ENCODE data around the gene ZNF41.
"Not testable (repeated sequence)": the region's sequence is repeated elsewhere in the genome, so short reads cannot be mapped to it uniquely, and the experiment has no call there.

ZNF41 gene

DNA sequence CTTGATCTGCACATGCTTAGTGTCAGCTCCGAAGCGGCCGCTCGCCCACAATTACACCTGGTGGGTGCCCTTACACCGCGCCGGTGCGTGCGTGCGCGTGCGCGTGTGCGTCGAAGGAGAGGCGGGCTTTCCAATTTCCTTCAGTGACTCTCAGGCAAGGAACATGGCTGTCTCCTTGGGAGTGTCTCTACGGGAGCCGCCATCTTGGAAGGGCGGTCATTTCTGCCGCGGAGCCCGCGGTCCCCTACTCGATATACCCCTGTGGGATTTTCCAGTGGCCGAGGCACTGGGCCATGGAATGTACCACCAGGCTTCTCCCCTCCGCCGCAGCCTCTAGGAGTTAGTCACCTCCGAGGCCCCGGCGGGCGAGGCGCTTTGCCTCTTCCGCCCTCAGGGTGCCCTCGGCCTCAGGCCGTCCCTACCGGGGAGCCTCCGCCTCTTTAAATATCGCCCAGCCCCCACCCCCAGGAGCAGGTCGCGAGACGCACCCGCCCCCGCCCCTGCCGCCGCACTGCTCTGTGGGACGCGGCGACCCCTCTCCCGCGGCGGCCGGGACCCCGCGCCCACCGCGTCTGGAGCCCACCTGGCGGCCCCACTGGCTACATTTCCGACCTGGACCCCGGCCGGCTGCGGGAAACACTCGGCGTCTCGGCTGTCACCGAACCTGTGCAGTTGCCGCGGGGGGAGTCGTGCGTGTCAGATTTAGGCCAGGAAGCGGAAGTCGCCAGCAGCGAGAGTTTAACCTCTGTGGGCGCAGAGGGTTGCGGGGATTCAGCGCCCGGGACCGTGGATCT is at the start of gene ZNF41:
Gene ZNF41 (minus strand): TSS at position 711 of the 794 bp plus-strand sequence. CDS start 15,741 bp downstream, outside the sequence.
- DNase-seq, result peak; percentile 81

- no peak for DNase-seq
Observed at GRCh38 chrX:47530049-47530448, 47.0 kb upstream of the ZNF41 start.

GRCh38 chrX:47529548-47529947 is 46.5 kb upstream of the ZNF41 start:
- DNase-seq, result no peak

- no peak for DNase-seq
Observed at GRCh38 chrX:47523713-47524166, 40.7 kb upstream of the ZNF41 start.

DNA sequence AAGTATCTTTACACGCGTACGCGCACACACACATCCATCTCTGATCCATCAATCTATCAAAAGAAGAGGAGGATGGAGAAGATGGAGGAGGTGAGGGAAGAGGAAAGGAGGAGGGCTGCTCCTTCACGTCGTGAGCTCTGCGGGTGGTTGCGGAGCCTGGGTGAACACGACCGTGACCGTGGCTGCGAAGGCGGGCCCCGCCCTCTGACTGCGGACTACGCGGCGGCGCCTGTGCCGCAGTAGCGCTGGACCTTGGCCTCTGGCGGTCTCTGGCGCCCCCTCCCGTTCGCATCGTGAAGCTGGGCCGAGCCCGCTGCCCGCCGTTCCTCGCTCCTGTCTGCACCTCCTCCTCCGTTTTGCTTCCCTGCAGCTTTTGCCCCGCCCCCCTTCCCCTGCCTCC is 40.3 kb upstream of the ZNF41 start:
- DNase-seq, result peak; percentile 89

- DNase-seq, result no peak
Observed at GRCh38 chrX:47518144-47518543, 35.1 kb upstream of the ZNF41 start.

DNA sequence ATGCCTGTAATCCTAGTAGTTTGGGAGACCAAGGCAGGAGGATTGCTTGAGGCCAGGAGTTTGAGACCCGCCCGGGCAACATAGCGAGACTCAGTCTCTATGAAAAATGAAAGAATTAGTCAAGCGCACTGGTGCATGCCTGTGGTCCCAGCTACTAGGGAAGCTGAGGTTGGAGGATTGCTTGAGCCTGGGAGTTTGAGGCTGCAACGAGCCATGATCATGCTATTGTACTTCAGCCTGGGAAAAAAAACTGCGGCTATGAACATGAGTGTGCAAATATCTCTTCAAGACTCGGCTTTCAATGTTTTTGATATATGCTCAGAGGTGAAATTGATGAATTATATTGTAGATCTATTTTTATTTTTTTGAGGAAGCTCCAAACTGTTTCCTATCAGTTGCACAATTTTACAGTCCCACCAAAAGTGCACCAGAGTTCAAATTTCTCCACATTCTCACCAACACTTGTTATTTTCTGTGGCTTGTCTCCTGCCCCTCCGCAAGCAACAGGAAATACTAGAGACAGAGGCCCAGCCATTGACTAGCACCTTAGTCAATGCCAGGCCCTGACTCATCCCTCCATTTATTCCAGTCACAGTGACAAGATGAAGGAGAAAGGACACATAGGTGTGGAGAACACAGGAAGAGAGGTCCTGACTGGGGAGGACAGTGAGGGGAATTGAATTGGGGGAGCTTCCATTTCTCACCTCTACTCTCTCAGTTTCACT is 33.1 kb upstream of the ZNF41 start:
- no peak for DNase-seq

DNA sequence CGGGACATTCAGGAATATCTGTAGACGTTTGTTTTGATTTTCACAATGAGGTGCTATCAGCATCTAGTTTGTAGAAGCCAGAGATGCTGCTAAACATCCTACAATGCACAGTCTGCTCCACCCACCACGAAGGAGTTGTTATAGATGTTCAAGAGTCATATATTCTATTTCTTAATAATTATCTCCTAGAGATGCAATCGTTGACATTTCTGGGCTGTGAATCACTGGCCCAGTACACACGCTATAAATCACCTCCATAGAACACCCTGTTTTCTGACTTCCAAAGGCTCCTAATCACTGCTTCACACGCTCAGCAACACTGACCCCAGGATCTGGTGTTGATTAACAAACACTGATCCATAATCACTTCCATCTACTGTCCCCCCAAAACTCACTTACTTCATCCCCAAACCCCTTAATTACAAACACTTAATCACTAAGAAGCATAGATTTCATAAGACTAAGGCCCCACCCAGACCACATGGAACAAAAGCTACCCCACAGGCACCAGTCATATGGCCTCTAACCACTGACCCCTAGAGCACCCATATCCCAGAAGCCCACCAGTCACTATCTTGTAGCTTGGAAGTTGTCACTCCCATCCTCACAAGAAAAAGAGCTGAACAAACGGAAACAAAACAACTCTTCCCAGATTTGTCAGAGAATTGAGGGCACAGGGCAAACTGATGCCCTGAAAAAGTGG is 31.7 kb upstream of the ZNF41 start:
- DNase-seq, result no peak

DNA sequence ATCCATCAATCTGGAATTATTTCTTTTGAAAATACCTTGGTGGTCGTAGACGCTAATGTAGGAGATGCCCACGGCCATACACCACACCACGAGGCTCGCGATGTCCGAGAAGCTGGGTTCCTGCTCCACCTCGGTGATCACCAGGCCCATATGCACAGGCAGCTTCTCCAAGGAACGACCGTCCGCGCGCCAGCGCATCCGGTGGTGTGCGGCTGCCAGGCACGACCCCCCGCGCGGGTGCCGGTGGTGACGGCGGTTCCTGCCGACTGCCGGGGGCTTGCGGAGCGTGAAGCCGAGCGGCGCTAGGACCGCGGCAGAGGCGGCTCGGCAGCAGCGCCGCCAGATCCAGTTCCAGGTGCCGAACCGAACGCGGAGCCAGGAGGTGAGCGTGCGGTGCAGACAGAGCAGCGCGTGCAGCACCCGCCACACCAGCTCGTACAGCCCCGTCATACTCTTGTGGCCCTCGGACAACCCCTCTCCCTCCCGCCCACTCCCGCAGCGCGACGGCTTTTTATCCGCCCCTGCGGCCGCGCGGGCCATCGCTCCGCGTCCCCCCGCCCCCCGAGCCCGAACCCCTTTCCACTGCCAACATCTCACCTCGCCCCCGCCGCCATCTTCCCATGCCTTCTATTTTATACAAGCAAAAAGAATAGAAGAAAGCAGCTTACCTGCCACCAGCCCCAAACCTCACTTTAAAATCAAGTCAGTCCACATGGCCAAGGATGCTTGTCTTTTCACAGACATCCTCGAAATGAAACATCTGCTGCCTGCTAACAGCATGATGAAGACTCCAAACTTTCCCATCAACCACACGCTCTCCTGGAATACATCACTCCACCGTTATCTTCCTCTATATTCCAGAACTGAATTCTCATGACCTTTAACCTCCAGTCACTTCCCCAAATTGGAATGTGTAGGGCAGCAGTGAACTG is 30.3 kb upstream of the ZNF41 start:
- DNase-seq, result peak; percentile 29

GRCh38 chrX:47512383-47512782 is 29.4 kb upstream of the ZNF41 start:
- DNase-seq, result not testable (repeated sequence)

DNA sequence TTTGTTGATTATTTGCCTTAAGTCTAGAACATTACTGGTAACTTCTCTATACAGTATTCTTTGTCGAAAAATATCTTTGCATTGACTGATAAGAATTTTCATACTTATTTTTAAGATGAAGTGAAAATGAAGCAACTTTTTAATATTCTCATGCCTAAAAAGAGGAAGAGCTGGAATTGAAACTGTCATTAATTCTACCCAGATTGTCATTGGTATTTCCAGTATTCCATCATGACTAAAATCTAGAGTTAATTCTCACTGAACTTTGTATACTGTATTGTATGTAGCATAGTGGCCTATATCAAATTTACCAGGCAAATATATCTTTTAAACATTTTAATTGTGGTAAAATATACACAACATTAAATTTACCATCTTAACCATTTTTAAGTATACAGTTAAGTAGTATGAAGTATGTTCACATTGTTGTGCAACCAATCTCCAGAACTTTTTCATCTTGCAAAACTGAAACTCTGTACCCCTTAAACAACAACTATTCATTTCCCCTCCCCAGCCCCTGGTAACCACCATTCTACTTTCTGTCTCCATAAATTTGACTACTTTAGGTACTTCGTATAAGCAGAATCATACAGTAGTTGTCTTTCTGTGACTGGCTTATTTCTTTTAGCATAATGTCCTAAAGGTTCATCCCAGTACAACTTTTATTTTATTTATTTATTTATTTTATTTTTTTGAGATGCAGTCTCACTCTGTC is 24.3 kb upstream of the ZNF41 start:
- DNase-seq, result no peak

DNA sequence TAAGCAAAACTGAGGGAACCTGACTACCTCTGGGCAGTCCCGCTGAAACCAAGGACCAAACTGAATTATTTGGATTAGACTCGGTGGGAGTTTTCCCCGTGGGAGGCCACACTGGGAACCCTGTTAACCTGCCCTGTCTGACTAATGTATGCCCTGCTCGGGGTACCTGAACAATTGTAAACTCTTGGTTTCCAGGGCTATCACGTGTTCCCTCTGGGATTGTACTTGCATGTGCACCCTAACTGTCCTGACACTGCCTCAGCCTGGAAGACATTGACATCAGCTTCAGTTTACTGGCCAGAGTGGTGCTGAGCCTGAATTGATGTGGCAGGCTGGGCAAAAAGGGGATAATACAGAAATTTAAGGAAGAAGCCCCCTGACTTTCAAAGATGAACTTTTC is 20.1 kb upstream of the ZNF41 start:
- no peak for DNase-seq

GRCh38 chrX:47502316-47503125 is 19.5 kb upstream of the ZNF41 start:
- DNase-seq, result no peak

DNA sequence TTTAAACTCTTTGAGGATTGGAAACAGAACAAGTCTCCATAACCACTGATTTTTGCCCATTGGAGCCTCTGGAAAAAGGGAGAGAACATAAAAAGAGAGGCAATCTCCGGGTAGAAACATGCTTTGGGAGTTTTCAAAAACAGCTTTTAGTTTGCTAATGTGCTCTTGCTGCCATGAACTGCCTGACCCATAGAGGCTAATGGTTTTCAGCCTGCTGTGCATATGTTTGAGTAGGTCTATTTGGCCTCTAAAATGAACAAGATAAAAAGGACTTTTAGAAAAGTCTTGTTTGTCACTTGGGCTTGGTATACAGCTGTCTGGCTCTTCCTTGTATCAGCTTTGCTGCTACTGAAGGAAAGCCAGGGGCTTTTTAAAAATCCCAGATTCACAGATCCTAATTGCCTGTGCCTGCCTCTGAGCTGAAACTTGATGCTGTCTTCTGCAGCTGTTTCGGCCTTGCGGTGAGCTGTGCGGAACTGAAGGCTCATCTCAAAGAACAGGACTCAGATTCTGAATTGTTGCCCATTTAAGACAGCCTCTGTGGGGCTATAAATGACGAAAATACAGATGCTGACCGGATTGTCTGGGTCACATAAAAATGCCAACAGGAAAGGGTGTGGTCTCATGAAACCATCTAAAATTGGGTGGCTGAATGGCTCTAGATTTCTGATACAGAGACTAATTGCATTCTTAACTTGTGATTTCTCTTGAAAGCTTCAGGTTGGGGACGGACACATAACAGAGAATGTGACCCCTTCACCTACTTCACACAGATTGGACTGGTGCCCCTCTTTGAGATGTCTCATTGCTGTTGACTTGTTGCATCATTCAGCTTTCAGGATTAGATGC is 18.4 kb upstream of the ZNF41 start:
- no peak for DNase-seq

- DNase-seq, result no peak
Observed at GRCh38 chrX:47500554-47500953, 17.5 kb upstream of the ZNF41 start.

GRCh38 chrX:47499293-47499692 is 16.3 kb upstream of the ZNF41 start:
- no peak for DNase-seq

- DNase-seq, result no peak
Observed at GRCh38 chrX:47498411-47498810, 15.4 kb upstream of the ZNF41 start.

DNA sequence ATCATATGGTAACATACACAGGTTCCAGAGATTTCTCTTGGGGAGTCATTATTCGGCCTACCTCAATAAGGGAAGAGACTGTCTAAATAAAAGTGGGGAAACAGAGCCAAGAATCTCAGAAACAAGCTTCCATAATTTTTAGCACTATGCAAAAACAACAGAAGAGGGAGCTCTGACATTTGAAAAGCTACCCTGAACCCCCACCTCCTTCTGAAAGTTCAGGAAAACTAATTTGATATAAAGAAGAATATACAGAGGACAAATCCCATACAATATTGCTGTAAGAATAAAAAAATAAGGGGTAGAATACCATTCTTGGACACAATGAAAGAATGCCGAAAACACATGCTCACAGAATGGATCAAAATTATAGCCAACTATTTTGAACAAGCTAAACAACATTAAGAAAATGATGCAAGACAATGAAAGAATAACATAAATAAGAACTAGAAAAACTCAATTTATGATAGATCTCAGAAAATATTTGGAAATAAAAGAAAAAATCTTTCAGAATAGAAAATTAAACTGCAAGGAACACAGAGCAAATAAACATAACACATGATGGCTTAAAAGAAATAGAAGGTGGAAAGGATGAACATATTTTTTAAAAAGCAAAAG is 14.4 kb upstream of the ZNF41 start:
- DNase-seq, result no peak

- DNase-seq, result not testable (repeated sequence)
Observed at GRCh38 chrX:47492133-47492532, 9.1 kb upstream of the ZNF41 start.
